Psoas muscle (tissue), 8 donors: Measurements from ENCODE around the gene BNC2. TPM values are rescaled to one million over a fixed set of nuclear protein-coding genes. Genes with fewer than 3 reads are reported as not detected.

Experiments
- ATAC-seq, 4 donors: fragments of 200-7000 bp; cut with Tn5 transposase; one replicate each; pipeline ENCODE4 v1.9.1; 2020; ENCODE audit warnings: moderate library complexity in 3 of 4, mild to moderate bottlenecking in 2 of 4
- DNase-seq, 2 donors: peaks; one replicate each; pipeline ENCODE4 v3.0.0-alpha.2; 2020
- H3K27ac ChIP-seq: fragments of 200-600 bp; one replicate; pipeline ENCODE4 v1.8.0; 2022
- H3K27me3 ChIP-seq, 3 donors: fragments of 200-600 bp in 1 of 3; one replicate each; pipeline versions ENCODE4 v1.6.1 to v1.8.0; 2013 to 2022; ENCODE audit warnings: low read length in 2 of 3, mild to moderate bottlenecking in 2 of 3, moderate library complexity in 1 of 3; ENCODE audit not compliant: insufficient read depth in 3 of 3
- H3K36me3 ChIP-seq, 2 donors: fragments of 200-600 bp in 1 of 2; one replicate each; pipeline versions ENCODE4 v1.6.1 to v1.8.0; 2013 to 2022; ENCODE audit warnings: low read depth in 1 of 2, mild to moderate bottlenecking in 1 of 2, moderate library complexity in 1 of 2; ENCODE audit not compliant: insufficient read depth in 1 of 2
- H3K4me1 ChIP-seq: fragments of 200-600 bp; one replicate; pipeline ENCODE4 v1.8.0; 2022
- H3K4me3 ChIP-seq: fragments of 200-600 bp; one replicate; pipeline ENCODE4 v1.8.0; 2022; ENCODE audit warnings: mild to moderate bottlenecking
- H3K9me3 ChIP-seq: fragments of 200-600 bp; one replicate; pipeline ENCODE4 v1.8.0; 2022
- WGBS, 3 donors: extraction: QIAGEN DNeasy Blood & Tissue Kit; methylation state at CpG; one replicate each; pipeline versions ENCODE4 v1.1.6 to v1.1.7; 2013; 5-methylcytosine and 5-hydroxymethylcytosine counted together
- intact Hi-C, 2 donors: fragments of 100-400 bp; cut with DNase I; formaldehyde crosslinking; loops; one replicate each; pipeline versions ENCODE4 v1.11.0 to v1.14.2; 2022
- polyA plus RNA-seq, 3 donors: library from polyadenylated mRNA; stranded (reverse); fragments of 200-250 nt; gene quantifications; one replicate each; pipeline ENCODE4 v1.2.3, GENCODE V29; 2013
- total RNA-seq, 4 donors: library from RNA; stranded (reverse); fragmentation: NEBNext Ultra II Directional in 2 of 4; extraction: Animal tissue kit (Norgen Biotek cat#: 25700) in 2 of 4; gene quantifications; one replicate each; pipeline versions ENCODE4 v1.2.1 to v1.2.4, GENCODE V29; 2021 to 2023
- TF ChIP-seq, protein P1 (sequence below): fragments of 200-600 bp; IDR thresholded peaks from one replicate; pipeline ENCODE4 v1.8.0; 2022; ENCODE audit warnings: antibody characterized with exemption
- donor health status: healthy with polysubstance abuse.
- donor health status: DM: no; HTN: no; CAD: no; lungs with moderate emphysema.
- donor health status: Bipolar disorder and iron deficiency.
- donor health status: healthy.
- donor health status: DM: yes; HTN: yes; CAD: no.
- donor health status: DM: no; HTN: no; CAD: no.
- donor health status: DM: no; HTN: no; CAD: no.
- donor health status: DM: yes; HTN: yes; CAD: no.

The BNC2 gene
- total and polyA plus RNA-seq, 7 donors = 1.3 to 168 (median 44.1) TPM

DNA sequence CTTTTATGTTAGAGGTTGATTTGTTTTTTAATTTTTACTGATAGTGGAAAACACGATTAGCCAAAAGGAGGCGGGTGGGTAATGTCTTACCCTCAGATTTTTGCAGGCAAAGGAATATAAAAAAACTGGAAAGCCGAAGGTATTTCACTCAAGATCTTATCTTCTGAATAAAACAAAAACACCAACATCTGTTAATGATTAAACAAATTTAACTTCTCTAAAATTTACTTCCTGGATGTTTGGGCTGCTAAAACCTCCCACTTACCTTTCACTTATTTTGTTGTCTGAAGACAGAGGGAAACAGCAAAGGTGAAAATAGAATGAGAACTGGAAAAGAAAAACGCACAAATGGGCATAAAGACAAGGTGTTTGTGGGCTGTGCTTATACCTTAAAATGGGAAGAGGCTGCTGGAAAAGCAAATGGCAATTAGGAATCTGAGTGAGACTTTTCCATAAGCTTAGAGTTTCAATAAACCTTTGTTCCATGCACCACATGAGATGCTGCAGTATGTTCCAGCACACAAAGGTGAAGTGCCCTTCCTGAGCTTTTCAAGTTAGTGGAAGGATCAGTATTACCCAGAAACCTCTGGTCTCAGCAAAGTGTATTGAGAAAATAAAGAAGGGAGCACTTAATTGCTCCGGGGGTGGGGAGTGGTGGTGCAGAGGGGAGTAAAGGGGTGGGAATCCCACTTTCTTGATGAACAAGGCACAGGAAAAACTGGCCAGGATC, 298.3 kb downstream of the BNC2 start:
- H3K4me1 ChIP-seq = peaks cover 11% of the 10 kb centered on the region
- 73 to 78% (median 75%) methylated on average over 5 of the region's 5 CpGs for WGBS, 3 donors
- no peak for ATAC-seq
- DNase-seq = no peak
- no peaks in the 10 kb centered on the region for H3K36me3 ChIP-seq
- H3K9me3 ChIP-seq = no peaks in the 10 kb centered on the region
- TF ChIP-seq, protein P1, sequence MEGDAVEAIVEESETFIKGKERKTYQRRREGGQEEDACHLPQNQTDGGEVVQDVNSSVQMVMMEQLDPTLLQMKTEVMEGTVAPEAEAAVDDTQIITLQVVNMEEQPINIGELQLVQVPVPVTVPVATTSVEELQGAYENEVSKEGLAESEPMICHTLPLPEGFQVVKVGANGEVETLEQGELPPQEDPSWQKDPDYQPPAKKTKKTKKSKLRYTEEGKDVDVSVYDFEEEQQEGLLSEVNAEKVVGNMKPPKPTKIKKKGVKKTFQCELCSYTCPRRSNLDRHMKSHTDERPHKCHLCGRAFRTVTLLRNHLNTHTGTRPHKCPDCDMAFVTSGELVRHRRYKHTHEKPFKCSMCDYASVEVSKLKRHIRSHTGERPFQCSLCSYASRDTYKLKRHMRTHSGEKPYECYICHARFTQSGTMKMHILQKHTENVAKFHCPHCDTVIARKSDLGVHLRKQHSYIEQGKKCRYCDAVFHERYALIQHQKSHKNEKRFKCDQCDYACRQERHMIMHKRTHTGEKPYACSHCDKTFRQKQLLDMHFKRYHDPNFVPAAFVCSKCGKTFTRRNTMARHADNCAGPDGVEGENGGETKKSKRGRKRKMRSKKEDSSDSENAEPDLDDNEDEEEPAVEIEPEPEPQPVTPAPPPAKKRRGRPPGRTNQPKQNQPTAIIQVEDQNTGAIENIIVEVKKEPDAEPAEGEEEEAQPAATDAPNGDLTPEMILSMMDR = no peak
- H3K27ac ChIP-seq = no peak overlapping the region
- no peaks in the 10 kb centered on the region for H3K27me3 ChIP-seq
- no peak overlapping the region for H3K4me3 ChIP-seq
- intact Hi-C loops = no loop called here

DNA sequence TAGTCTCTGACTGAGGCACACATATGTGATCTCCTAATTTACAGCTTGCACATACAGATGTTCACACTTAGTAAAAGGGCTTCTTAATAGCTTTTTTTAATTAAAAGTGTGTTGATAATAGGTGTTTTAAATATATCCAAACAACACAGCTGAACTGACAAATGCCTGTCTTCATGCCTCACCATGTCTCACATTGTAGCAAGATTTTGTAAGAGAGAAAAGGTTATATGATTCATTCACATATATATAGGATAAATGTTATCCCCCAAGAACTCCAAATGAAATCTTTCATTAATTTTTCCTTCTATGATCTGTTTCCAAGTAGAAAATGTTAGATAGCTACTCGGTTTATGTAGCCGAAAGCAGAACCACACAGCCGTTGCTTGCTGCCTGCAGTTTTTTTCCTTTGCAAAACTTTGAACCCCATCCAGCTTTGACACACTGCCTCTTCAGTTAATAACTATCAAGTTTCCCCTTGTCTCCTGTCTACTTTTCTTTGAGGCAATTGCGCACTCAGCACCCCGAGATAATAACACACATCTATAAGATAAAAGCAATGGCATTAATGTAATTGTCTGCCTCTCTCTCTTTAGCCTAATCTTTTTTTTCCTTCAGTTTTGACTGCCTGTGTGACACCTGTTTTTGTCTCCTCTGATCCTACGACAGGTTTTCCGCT, 299.2 kb downstream of the BNC2 start:
- no peaks in the 10 kb centered on the region for H3K27me3 ChIP-seq
- intact Hi-C loops = no loop called here

DNA sequence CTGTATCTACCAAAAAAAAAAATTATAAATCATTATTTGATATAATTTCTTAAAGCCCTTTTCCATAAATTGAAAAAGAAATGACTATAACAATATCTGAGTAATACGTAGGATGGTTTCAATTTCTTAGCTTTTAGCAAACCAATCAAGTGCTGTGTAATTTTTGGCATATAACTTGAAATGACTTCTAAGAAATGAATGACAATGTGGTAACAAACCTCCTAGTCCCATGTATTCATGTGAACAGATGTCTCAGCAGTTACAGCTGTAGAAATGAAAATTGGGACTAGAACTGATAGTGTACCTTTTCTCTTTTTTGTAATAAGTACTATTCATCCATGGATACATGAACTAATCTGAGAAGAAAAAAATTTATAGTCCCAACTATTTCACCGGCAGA, 307.0 kb downstream of the BNC2 start:
- Histone ChIP-seq H3K36me3 (no peaks in the 10 kb centered on the region), H3K9me3 (no peaks in the 10 kb centered on the region), H3K4me3 (no peak overlapping the region), H3K4me1 (peaks cover 6% of the 10 kb centered on the region), H3K27ac (no peak overlapping the region), H3K27me3 (no peaks in the 10 kb centered on the region)
- TF ChIP-seq, protein P1 = no peak
- no peak for ATAC-seq
- intact Hi-C loops = no loop called here
- 93 to 97% (median 96%) methylated on average over 2 of the region's 2 CpGs for WGBS, 3 donors
- no peak for DNase-seq

More for the DNA sequence above, 299.2 kb downstream of the BNC2 start:
- peaks cover 11% of the 10 kb centered on the region for H3K4me1 ChIP-seq
- TF ChIP-seq, protein P1 = no peak
- peak overlapping the region; percentile 47 for H3K4me3 ChIP-seq
- WGBS, 3 donors = 28 to 40% (median 28%) methylated on average over 7 of the region's 7 CpGs
- DNase-seq = no peak
- no peaks in the 10 kb centered on the region for H3K36me3 ChIP-seq
- ATAC-seq = peak; percentile 25 to 85 (median 74)
- peak overlapping the region; percentile 51 for H3K27ac ChIP-seq
- no peaks in the 10 kb centered on the region for H3K9me3 ChIP-seq

DNA sequence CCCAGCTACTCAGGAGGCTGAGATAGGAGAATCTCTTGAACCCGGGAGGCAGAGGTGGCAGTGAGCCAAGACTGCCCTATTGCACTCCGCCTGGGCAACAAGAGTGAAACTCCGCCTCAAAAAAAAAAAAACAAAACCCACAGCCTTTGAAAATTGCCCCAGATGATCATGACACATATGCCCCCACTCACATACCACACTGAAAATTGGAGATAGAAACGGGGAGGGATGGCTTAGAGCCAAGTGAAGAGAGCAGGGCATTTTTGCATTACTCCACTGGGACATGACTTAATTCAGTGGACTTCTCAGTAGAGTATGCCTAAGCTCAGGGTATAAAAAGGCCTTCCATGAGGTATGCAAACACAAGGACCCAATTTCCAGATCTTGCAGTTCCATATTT, 309.3 kb downstream of the BNC2 start:
- Histone ChIP-seq H3K4me1 (peaks cover 6% of the 10 kb centered on the region), H3K36me3 (no peaks in the 10 kb centered on the region), H3K27ac (no peak overlapping the region), H3K4me3 (no peak overlapping the region), H3K9me3 (no peaks in the 10 kb centered on the region), H3K27me3 (no peaks in the 10 kb centered on the region)
- no peak for ATAC-seq
- 74 to 78% (median 75%) methylated on average over 4 of the region's 4 CpGs for whole genome bisulfite sequencing, 3 donors
- intact Hi-C loops = no loop called here
- DNase-seq = no peak
- TF ChIP-seq, protein P1 = no peak
